ENCODE measurements around the gene SYVN1. TPM values are rescaled to one million over a fixed set of nuclear protein-coding genes. Genes with fewer than 3 reads are reported as not detected.

The SYVN1 gene
- total RNA-seq, 2 donors from 2014 or later: 30.4 to 39.5 TPM

DNA sequence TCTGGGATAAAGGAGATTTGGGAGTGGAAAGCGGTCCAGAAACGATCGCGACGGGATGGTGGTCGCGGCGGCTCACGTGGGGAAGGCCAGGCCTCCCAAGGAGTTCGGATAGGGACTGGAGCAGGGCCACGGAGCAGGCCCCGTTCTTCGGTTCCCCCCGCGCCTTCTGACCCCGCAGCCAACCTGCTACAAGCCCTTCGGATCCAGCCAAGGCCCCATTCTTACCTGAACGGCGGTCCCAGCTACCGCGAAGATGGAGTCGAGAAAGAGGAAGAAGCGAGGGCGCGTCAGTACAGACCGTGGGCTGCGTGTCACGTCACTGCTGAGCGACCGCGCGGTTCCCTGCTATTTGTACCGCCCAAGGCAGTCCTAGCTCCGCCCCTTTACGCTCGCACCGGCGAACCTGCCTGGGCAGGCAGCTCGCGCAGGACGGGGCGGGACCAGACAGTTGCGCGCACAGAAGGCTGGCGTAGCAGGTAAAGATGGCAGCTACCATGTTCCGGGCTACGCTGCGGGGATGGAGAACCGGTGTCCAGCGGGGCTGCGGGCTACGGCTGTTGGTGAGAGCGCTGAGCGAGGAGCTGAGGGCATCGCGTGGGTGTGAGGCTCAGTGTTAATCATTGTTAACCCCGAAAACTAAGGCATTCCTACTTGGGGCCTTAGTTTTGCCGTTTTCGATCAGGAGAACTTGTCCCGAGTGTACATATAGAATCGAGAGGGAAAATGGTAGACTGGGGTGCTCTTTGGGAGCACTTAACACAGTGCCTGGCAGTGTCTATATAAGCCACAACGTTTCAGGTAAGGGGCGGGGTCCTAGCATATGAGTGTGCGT, 12.2 kb downstream of the SYVN1 start, which contains the start of the genes FAU and MRPL49:
Gene FAU (minus strand): TSS at position 270 of the 832 bp plus-strand sequence. CDS start 321 bp downstream, outside the sequence.
Gene MRPL49 (plus strand): TSS at position 457 of the 832 bp plus-strand sequence. CDS start 26 bp downstream, at position 483.
- WGBS, 2 experiments (ENCODE audit: insufficient coverage in 1 of 2, insufficient read length in 1 of 2): 0% methylated on average over 43 to 64 of the region's 64 CpGs
- H3K4me3 ChIP-seq (ENCODE audit: low read length): peak within 1 kb of the TSS; percentile 96
- Mint-ChIP-seq H3K9me3 (no peaks in the 10 kb centered on the region), H3K36me3 (ENCODE audit: low read depth) (peaks cover 43% of the 10 kb centered on the region), H3K4me1 (peaks cover 9% of the 10 kb centered on the region), H3K27ac (peak within 1 kb of the TSS; percentile 99), H3K4me3 (peak within 1 kb of the TSS; percentile 98), H3K27me3 (ENCODE audit: insufficient read depth) (no peaks in the 10 kb centered on the region)
- no peaks in the 10 kb centered on the region for H3K9me3 ChIP-seq (ENCODE audit: control insufficient read depth, low read length)
- H3K27me3 ChIP-seq (ENCODE audit: control insufficient read depth, insufficient read depth, low read length, poor library complexity, severe bottlenecking): no peaks in the 10 kb centered on the region
- no peaks in the 10 kb centered on the region for H3K4me1 ChIP-seq (ENCODE audit: control insufficient read depth, insufficient read depth, low read length)
- H3K27ac ChIP-seq (ENCODE audit: low read depth, low read length): peak within 1 kb of the TSS; percentile 59
- peak within 1 kb of the TSS; percentile 75 for H3K9ac ChIP-seq (ENCODE audit: extremely low read depth, low read length, poor library complexity, severe bottlenecking)
- TF ChIP-seq, protein P1, sequence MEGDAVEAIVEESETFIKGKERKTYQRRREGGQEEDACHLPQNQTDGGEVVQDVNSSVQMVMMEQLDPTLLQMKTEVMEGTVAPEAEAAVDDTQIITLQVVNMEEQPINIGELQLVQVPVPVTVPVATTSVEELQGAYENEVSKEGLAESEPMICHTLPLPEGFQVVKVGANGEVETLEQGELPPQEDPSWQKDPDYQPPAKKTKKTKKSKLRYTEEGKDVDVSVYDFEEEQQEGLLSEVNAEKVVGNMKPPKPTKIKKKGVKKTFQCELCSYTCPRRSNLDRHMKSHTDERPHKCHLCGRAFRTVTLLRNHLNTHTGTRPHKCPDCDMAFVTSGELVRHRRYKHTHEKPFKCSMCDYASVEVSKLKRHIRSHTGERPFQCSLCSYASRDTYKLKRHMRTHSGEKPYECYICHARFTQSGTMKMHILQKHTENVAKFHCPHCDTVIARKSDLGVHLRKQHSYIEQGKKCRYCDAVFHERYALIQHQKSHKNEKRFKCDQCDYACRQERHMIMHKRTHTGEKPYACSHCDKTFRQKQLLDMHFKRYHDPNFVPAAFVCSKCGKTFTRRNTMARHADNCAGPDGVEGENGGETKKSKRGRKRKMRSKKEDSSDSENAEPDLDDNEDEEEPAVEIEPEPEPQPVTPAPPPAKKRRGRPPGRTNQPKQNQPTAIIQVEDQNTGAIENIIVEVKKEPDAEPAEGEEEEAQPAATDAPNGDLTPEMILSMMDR (conservative IDR thresholded peaks at IDR 0.05): no peak
- DNase-seq: peak; percentile 99
- H3K36me3 ChIP-seq (ENCODE audit: control insufficient read depth, insufficient read depth, low read length): peaks cover 64% of the 10 kb centered on the region

DNA sequence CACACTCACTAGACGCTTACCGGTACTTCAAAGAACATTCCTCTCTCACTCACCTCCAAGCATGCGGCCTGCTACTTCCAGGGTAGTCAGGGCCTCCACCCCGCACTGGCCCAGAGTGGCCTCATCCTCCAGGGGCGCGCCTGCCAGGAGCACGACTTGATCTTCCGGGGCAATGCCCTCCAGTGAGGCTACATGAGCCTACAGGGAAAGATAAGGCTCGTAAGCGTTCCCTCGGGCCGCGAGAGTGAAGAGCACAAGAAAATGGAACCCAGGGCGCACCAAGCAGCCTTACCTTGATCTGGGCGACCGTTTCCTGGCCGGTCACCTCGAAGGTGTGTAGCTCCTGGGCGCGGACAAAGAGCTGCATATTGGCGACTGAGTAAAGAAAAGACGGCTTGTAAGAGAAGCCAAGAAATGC, 12.9 kb downstream of the SYVN1 start:
- Mint-ChIP-seq H3K4me1 (peaks cover 9% of the 10 kb centered on the region), H3K9me3 (no peaks in the 10 kb centered on the region), H3K4me3 (peak overlapping the region; percentile 98), H3K27ac (peak overlapping the region; percentile 99), H3K36me3 (ENCODE audit: low read depth) (peaks cover 37% of the 10 kb centered on the region), H3K27me3 (ENCODE audit: insufficient read depth) (no peaks in the 10 kb centered on the region)
- peak overlapping the region; percentile 1 for H3K27ac ChIP-seq (ENCODE audit: low read depth, low read length)
- no peaks in the 10 kb centered on the region for H3K9me3 ChIP-seq (ENCODE audit: control insufficient read depth, low read length)
- DNase-seq: peak; percentile 55
- peaks cover 2% of the 10 kb centered on the region for H3K4me1 ChIP-seq (ENCODE audit: control insufficient read depth, insufficient read depth, low read length)
- TF ChIP-seq, protein P1 (conservative IDR thresholded peaks at IDR 0.05): no peak
- peak overlapping the region; percentile 96 for H3K4me3 ChIP-seq (ENCODE audit: low read length)
- 3% methylated on average over 19 to 22 of the region's 22 CpGs for WGBS, 2 experiments (ENCODE audit: insufficient coverage in 1 of 2, insufficient read length in 1 of 2)
- H3K9ac ChIP-seq (ENCODE audit: extremely low read depth, low read length, poor library complexity, severe bottlenecking): peak overlapping the region; percentile 75
- H3K36me3 ChIP-seq (ENCODE audit: control insufficient read depth, insufficient read depth, low read length): peaks cover 59% of the 10 kb centered on the region
- no peaks in the 10 kb centered on the region for H3K27me3 ChIP-seq (ENCODE audit: control insufficient read depth, insufficient read depth, low read length, poor library complexity, severe bottlenecking)

DNA sequence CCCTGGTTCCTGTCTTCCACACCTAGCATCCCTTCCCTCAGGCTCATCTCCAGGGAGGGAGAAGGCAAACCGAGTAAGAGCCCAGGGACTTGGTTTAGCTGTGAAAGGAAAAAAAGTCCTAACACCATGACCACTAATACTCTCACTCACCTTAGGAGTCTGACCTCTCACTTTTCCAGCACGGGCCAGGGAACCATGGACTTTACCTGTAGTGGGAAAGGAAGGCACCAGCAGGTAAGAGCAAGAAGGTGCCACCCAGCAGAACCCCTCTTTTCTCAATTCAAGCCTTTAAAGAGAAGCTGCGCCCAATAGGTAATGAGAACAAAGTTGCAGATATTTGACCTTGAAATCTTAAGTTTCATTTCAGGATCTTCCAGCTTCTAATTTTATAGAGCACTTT, 13.5 kb downstream of the SYVN1 start:
- Mint-ChIP-seq H3K4me1 (peaks cover 9% of the 10 kb centered on the region), H3K4me3 (peak overlapping the region; percentile 98), H3K27me3 (ENCODE audit: insufficient read depth) (no peaks in the 10 kb centered on the region), H3K27ac (peak overlapping the region; percentile 99), H3K9me3 (no peaks in the 10 kb centered on the region), H3K36me3 (ENCODE audit: low read depth) (peaks cover 32% of the 10 kb centered on the region)
- 92% methylated on average over 2 of the region's 3 CpGs; no CpG with 5 or more reads in 1 of the 2 experiments for WGBS, 2 experiments (ENCODE audit: insufficient coverage in 1 of 2, insufficient read length in 1 of 2)
- Histone ChIP-seq H3K27ac (ENCODE audit: low read depth, low read length) (no peak overlapping the region), H3K4me3 (ENCODE audit: low read length) (peak overlapping the region; percentile 96), H3K36me3 (ENCODE audit: control insufficient read depth, insufficient read depth, low read length) (peaks cover 60% of the 10 kb centered on the region), H3K4me1 (ENCODE audit: control insufficient read depth, insufficient read depth, low read length) (peaks cover 5% of the 10 kb centered on the region), H3K9ac (ENCODE audit: extremely low read depth, low read length, poor library complexity, severe bottlenecking) (peak overlapping the region; percentile 75), H3K27me3 (ENCODE audit: control insufficient read depth, insufficient read depth, low read length, poor library complexity, severe bottlenecking) (no peaks in the 10 kb centered on the region), H3K9me3 (ENCODE audit: control insufficient read depth, low read length) (no peaks in the 10 kb centered on the region)
- DNase-seq: no peak
- TF ChIP-seq, protein P1 (conservative IDR thresholded peaks at IDR 0.05): no peak
